KG1 (cell line): ENCODE results near the gene BBS4.

Experiments used
- DNase-seq: peaks from one replicate; lab custom pipeline; 2025; lab: John Stamatoyannopoulos, UW

BBS4 gene

GRCh38 chr15:72764656-72765055, 78.6 kb downstream of the BBS4 start:
- DNase-seq, result no peak

- DNase-seq, result no peak
These were observed 80.0 kb downstream of the BBS4 start for GRCh38 chr15:72766025-72766424.

- DNase-seq, result no peak
These were observed 80.8 kb downstream of the BBS4 start for GRCh38 chr15:72766780-72767179.

GRCh38 chr15:72770673-72771328, 84.8 kb downstream of the BBS4 start:
- DNase-seq, result no peak

- DNase-seq, result no peak
These were observed 85.3 kb downstream of the BBS4 start for GRCh38 chr15:72771329-72771725.

- no peak for DNase-seq
These were observed 88.8 kb downstream of the BBS4 start for GRCh38 chr15:72774696-72775383.

GRCh38 chr15:72778796-72779195, 92.8 kb downstream of the BBS4 start:
- DNase-seq, result no peak

- no peak for DNase-seq
These were observed 95.6 kb downstream of the BBS4 start for GRCh38 chr15:72781631-72782030.

GRCh38 chr15:72782274-72783003, 96.4 kb downstream of the BBS4 start:
- no peak for DNase-seq

GRCh38 chr15:72783004-72783639, 97.1 kb downstream of the BBS4 start:
- DNase-seq, result no peak

GRCh38 chr15:72783640-72784455, 97.8 kb downstream of the BBS4 start, which contains the start of gene ADPGK:
ADPGK (minus strand) TSS chr15:72783758; CDS start chr15:72783691, 67 bp downstream.
- DNase-seq, result peak; percentile 97

- no peak for DNase-seq
These were observed 98.5 kb downstream of the BBS4 start for GRCh38 chr15:72784456-72784876.

- DNase-seq, result no peak
These were observed 99.4 kb downstream of the BBS4 start for GRCh38 chr15:72785432-72785831.

- no peak for DNase-seq
These were observed 99.8 kb downstream of the BBS4 start for GRCh38 chr15:72785841-72786240.

GRCh38 chr15:72786242-72786641, 100.2 kb downstream of the BBS4 start:
- no peak for DNase-seq

- DNase-seq, result no peak
These were observed 100.8 kb downstream of the BBS4 start for GRCh38 chr15:72786676-72787345.

GRCh38 chr15:72787526-72787925, 101.5 kb downstream of the BBS4 start:
- DNase-seq, result no peak
